Measurements from ENCODE around the gene DIAPH2.
"Not testable (repeated sequence)": the region's sequence is repeated elsewhere in the genome, so short reads cannot be mapped to it uniquely, and the experiment has no call there.

DIAPH2 gene

GRCh38 chrX:97389761-97390192 lies 705.1 kb downstream of the DIAPH2 start:
- no peak for DNase-seq (ENCODE audit: low spot score)

GRCh38 chrX:97397371-97397770 lies 712.7 kb downstream of the DIAPH2 start:
- DNase-seq (ENCODE audit: low spot score): no peak

- no peak for DNase-seq (ENCODE audit: low spot score)
These were observed 713.4 kb downstream of the DIAPH2 start for GRCh38 chrX:97398030-97398551.

GRCh38 chrX:97399400-97399799 lies 714.8 kb downstream of the DIAPH2 start:
- DNase-seq (ENCODE audit: low spot score): no peak

- no peak for DNase-seq (ENCODE audit: low spot score)
These were observed 715.9 kb downstream of the DIAPH2 start for GRCh38 chrX:97400492-97400891.

- no peak for DNase-seq (ENCODE audit: low spot score)
These were observed 716.5 kb downstream of the DIAPH2 start for GRCh38 chrX:97401154-97401553.

GRCh38 chrX:97401586-97402136 lies 717.0 kb downstream of the DIAPH2 start:
- no peak for DNase-seq (ENCODE audit: low spot score)

GRCh38 chrX:97402333-97402732 lies 717.7 kb downstream of the DIAPH2 start:
- DNase-seq (ENCODE audit: low spot score): no peak

GRCh38 chrX:97402903-97403302 lies 718.3 kb downstream of the DIAPH2 start:
- DNase-seq (ENCODE audit: low spot score): no peak

- no peak for DNase-seq (ENCODE audit: low spot score)
These were observed 720.5 kb downstream of the DIAPH2 start for GRCh38 chrX:97405031-97405660.

- DNase-seq (ENCODE audit: low spot score): not testable (repeated sequence)
These were observed 725.2 kb downstream of the DIAPH2 start for GRCh38 chrX:97409632-97410415.

- no peak for DNase-seq (ENCODE audit: low spot score)
These were observed 731.8 kb downstream of the DIAPH2 start for GRCh38 chrX:97416461-97416860.

- DNase-seq (ENCODE audit: low spot score): no peak
These were observed 744.5 kb downstream of the DIAPH2 start for GRCh38 chrX:97429101-97429500.

GRCh38 chrX:97431281-97431680 lies 746.6 kb downstream of the DIAPH2 start:
- DNase-seq (ENCODE audit: low spot score): no peak

- DNase-seq (ENCODE audit: low spot score): no peak
These were observed 761.7 kb downstream of the DIAPH2 start for GRCh38 chrX:97446298-97446882.

GRCh38 chrX:97447306-97447705 lies 762.7 kb downstream of the DIAPH2 start:
- DNase-seq (ENCODE audit: low spot score): no peak

GRCh38 chrX:97452283-97452682 lies 767.6 kb downstream of the DIAPH2 start:
- DNase-seq (ENCODE audit: low spot score): no peak

GRCh38 chrX:97461763-97462162 lies 777.1 kb downstream of the DIAPH2 start:
- no peak for DNase-seq (ENCODE audit: low spot score)

- no peak for DNase-seq (ENCODE audit: low spot score)
These were observed 786.4 kb downstream of the DIAPH2 start for GRCh38 chrX:97471071-97471470.

GRCh38 chrX:97474933-97475332 lies 790.3 kb downstream of the DIAPH2 start:
- DNase-seq (ENCODE audit: low spot score): no peak

- DNase-seq (ENCODE audit: low spot score): no peak
These were observed 794.7 kb downstream of the DIAPH2 start for GRCh38 chrX:97479106-97479890.

- no peak for DNase-seq (ENCODE audit: low spot score)
These were observed 796.6 kb downstream of the DIAPH2 start for GRCh38 chrX:97481228-97481627.
